HL-60 (cell line): ENCODE data around the gene ROR1.

Experiments
- DNase-seq, 2 experiments: peaks; one replicate each; pipeline ENCODE4 v3.0.0-alpha.2; 2010 to 2020; ENCODE audit warnings: low read depth in 1 of 2, low spot score in 1 of 2
- H3K27ac ChIP-seq: fragments of 250-450 bp; sonication (Bioruptor Pico); replicated peaks from 2 replicates; pipeline ENCODE4 v1.5.1; 2020; ENCODE audit warnings: mild to moderate bottlenecking, moderate library complexity
- H3K27me3 ChIP-seq: fragments of 250-450 bp; sonication (Bioruptor Pico); 2 replicates; pipeline ENCODE4 v1.5.1; 2021; ENCODE audit warnings: mild to moderate bottlenecking, moderate library complexity; ENCODE audit not compliant: insufficient read depth, poor library complexity, severe bottlenecking
- H3K4me3 ChIP-seq: replicated peaks from 2 replicates; pipeline ENCODE4 v1.5.1; 2011; ENCODE audit warnings: mild to moderate bottlenecking, control low read depth, low read length; ENCODE audit not compliant: insufficient read depth
- GABPA ChIP-seq: IDR thresholded peaks from 2 replicates; pipeline ENCODE4 v1.6.1; 2012; ENCODE audit warnings: low read depth
- POLR2AphosphoS5 ChIP-seq: IDR thresholded peaks from 2 replicates; pipeline ENCODE4 v1.6.1; 2012; ENCODE audit warnings: low read depth
- SPI1 ChIP-seq: IDR thresholded peaks from 2 replicates; pipeline ENCODE4 v1.6.1; 2012; ENCODE audit warnings: low read depth, mild to moderate bottlenecking, borderline replicate concordance
- TF ChIP-seq, protein P1 (sequence below): IDR thresholded peaks from one replicate; pipeline ENCODE4 v1.5.1; 2011; ENCODE audit warnings: low read length, control low read depth, inconsistent platforms; ENCODE audit not compliant: insufficient read depth
- TF ChIP-seq, protein P2 (sequence below): IDR thresholded peaks from 2 replicates; pipeline ENCODE4 v1.6.1; 2012; ENCODE audit warnings: low read depth; ENCODE audit not compliant: insufficient replicate concordance

The ROR1 gene

DNA sequence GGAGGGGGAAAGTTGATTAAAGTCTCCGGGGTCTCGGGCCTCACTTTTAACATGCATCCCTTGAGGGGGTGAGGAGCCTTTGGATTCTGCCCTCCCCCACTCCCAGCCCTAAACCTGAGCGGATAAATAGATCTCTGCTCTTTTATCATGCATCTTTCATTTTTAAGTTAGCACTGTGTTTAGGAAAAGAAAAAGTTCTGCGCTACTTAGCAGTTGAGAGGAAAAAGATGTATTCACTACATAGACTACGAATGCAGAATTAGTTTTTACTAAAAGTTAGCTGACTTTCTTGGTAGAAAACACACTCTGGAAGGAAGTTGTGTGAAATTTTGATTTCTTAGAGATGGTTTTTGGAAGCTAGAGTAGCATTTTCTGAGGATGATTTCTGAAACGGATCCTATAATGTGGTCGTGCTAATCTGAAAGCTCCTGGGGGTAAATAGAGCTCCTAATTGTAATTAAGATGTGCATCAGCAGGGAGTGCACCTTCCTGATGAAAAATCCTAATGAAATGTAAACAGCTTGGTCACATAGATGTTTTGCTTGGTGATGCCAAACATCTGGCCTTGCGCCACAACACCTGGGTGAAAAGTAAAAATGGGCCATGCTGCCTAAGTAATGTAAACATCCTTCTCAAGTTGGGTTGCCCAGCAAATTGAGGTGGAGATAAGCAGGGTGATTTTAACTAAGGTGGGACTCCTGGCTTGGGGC, 1.8 kb downstream of the ROR1 start:
- H3K4me3 ChIP-seq = no peak overlapping the region
- no peak for DNase-seq
- TF ChIP-seq GABPA = no peak
- TF ChIP-seq, protein P1, sequence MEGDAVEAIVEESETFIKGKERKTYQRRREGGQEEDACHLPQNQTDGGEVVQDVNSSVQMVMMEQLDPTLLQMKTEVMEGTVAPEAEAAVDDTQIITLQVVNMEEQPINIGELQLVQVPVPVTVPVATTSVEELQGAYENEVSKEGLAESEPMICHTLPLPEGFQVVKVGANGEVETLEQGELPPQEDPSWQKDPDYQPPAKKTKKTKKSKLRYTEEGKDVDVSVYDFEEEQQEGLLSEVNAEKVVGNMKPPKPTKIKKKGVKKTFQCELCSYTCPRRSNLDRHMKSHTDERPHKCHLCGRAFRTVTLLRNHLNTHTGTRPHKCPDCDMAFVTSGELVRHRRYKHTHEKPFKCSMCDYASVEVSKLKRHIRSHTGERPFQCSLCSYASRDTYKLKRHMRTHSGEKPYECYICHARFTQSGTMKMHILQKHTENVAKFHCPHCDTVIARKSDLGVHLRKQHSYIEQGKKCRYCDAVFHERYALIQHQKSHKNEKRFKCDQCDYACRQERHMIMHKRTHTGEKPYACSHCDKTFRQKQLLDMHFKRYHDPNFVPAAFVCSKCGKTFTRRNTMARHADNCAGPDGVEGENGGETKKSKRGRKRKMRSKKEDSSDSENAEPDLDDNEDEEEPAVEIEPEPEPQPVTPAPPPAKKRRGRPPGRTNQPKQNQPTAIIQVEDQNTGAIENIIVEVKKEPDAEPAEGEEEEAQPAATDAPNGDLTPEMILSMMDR = no peak
- no peak for TF ChIP-seq SPI1
- TF ChIP-seq, protein P2, sequence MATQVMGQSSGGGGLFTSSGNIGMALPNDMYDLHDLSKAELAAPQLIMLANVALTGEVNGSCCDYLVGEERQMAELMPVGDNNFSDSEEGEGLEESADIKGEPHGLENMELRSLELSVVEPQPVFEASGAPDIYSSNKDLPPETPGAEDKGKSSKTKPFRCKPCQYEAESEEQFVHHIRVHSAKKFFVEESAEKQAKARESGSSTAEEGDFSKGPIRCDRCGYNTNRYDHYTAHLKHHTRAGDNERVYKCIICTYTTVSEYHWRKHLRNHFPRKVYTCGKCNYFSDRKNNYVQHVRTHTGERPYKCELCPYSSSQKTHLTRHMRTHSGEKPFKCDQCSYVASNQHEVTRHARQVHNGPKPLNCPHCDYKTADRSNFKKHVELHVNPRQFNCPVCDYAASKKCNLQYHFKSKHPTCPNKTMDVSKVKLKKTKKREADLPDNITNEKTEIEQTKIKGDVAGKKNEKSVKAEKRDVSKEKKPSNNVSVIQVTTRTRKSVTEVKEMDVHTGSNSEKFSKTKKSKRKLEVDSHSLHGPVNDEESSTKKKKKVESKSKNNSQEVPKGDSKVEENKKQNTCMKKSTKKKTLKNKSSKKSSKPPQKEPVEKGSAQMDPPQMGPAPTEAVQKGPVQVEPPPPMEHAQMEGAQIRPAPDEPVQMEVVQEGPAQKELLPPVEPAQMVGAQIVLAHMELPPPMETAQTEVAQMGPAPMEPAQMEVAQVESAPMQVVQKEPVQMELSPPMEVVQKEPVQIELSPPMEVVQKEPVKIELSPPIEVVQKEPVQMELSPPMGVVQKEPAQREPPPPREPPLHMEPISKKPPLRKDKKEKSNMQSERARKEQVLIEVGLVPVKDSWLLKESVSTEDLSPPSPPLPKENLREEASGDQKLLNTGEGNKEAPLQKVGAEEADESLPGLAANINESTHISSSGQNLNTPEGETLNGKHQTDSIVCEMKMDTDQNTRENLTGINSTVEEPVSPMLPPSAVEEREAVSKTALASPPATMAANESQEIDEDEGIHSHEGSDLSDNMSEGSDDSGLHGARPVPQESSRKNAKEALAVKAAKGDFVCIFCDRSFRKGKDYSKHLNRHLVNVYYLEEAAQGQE = no peak
- no peak for TF ChIP-seq POLR2AphosphoS5
- H3K27me3 ChIP-seq = peaks cover 43% of the 10 kb centered on the region
- no peak overlapping the region for H3K27ac ChIP-seq

DNA sequence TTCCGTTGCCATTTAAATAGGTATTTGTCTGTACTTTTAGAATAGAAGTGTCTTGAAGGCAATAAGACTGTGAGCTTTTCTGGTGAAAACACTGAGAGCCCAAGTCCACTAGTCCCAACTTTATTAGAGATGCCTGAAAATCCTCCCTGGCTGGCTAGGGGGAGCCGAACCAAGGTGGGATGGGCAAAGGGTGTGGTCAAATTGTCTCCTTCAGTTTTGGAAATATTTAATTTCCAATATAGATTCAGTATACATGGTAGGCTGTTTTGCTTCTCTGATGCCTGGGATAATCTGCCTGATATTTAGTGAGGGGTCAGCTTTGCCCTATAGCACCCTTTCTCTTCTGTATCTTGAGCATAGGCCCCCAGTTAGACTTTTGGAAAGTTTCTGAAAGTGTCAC, 3.5 kb downstream of the ROR1 start:
- DNase-seq = no peak
- H3K27ac ChIP-seq = no peak overlapping the region
- H3K27me3 ChIP-seq = peaks cover 45% of the 10 kb centered on the region
- TF ChIP-seq, protein P1 = no peak
- no peak for TF ChIP-seq SPI1
- TF ChIP-seq GABPA = no peak
- TF ChIP-seq, protein P2 = no peak
- no peak for TF ChIP-seq POLR2AphosphoS5
- H3K4me3 ChIP-seq = no peak overlapping the region

DNA sequence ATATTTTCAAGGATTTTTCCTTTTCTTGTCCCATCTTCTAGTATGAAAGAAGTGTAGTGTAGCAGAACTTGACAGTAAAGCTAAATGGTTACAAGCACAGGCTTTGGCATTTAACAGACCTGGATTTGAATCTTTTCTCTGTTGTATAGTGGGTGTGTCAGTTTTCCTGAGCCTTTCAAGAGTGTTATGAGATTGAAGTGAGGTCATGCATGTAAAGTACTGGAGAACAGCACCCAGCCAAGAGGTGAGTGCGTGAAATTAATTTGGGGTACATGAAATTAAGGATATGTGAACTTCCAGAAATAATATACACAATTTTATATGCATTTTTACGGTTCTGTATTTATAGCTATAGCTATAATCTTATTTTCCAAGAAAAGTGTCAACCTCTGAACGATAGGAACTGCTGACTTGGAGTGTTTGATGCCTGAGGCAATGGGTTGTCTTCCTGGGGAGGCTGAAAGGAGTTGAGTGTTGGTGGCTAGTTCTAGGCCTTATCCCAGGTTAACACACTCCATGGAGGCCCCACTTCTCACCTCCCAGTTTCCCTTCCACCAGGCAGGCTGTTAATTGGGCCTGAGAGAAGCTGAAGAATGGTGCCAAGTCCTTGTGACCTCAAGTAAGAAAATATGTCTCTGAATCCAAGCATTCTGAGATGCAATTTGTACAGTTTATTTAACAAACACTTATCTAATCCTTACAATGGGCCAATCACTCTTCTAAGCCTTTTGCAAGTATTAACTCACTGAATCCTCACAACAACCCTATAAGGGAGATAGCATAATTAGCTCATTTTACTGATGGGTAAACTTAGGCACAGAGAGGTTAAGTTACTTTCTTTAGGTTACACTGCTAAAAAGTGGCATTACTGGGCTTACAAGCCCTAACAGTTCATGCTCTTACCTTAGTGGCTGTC, 4.4 kb downstream of the ROR1 start:
- Histone ChIP-seq H3K27ac (no peak overlapping the region), H3K4me3 (no peak overlapping the region), H3K27me3 (peaks cover 36% of the 10 kb centered on the region)
- DNase-seq = no peak
- TF ChIP-seq, protein P2 = no peak
- TF ChIP-seq POLR2AphosphoS5 (no peak), GABPA (no peak), SPI1 (no peak)
- TF ChIP-seq, protein P1 = no peak
